Measurements from ENCODE around the gene PIM1.

PIM1 gene

GRCh38 chr6:37222992-37223391 lies 53.0 kb downstream of the PIM1 start:
- no peak for DNase-seq (ENCODE audit: low read depth)
